HUES48 (cell line): ENCODE measurements around the gene SETD4.

Source experiments
- H3K27ac ChIP-seq: one replicate; pipeline ENCODE4 v1.7.0; 2013; ENCODE audit warnings: low read depth, low read length, inconsistent platforms
- H3K27me3 ChIP-seq: 2 replicates; pipeline ENCODE4 v1.6.1; 2013; ENCODE audit warnings: mild to moderate bottlenecking, low read length; ENCODE audit not compliant: control insufficient read depth, insufficient read depth
- H3K36me3 ChIP-seq: 2 replicates; pipeline ENCODE4 v1.6.1; 2013; ENCODE audit warnings: low read length; ENCODE audit not compliant: control insufficient read depth, insufficient read depth
- H3K4me1 ChIP-seq: 2 replicates; pipeline ENCODE4 v1.6.1; 2013; ENCODE audit warnings: mild to moderate bottlenecking, low read length; ENCODE audit not compliant: control insufficient read depth, insufficient read depth
- H3K4me3 ChIP-seq: 2 replicates; pipeline ENCODE4 v1.5.1; 2013; ENCODE audit warnings: mild to moderate bottlenecking, low read depth, low read length
- H3K9ac ChIP-seq: 2 replicates; pipeline ENCODE4 v1.6.1; 2013; ENCODE audit warnings: mild to moderate bottlenecking, low read depth, low read length, moderate library complexity
- H3K9me3 ChIP-seq: 2 replicates; pipeline ENCODE4 v1.6.1; 2013; ENCODE audit warnings: low read length; ENCODE audit not compliant: control insufficient read depth, insufficient read depth

The SETD4 gene

DNA sequence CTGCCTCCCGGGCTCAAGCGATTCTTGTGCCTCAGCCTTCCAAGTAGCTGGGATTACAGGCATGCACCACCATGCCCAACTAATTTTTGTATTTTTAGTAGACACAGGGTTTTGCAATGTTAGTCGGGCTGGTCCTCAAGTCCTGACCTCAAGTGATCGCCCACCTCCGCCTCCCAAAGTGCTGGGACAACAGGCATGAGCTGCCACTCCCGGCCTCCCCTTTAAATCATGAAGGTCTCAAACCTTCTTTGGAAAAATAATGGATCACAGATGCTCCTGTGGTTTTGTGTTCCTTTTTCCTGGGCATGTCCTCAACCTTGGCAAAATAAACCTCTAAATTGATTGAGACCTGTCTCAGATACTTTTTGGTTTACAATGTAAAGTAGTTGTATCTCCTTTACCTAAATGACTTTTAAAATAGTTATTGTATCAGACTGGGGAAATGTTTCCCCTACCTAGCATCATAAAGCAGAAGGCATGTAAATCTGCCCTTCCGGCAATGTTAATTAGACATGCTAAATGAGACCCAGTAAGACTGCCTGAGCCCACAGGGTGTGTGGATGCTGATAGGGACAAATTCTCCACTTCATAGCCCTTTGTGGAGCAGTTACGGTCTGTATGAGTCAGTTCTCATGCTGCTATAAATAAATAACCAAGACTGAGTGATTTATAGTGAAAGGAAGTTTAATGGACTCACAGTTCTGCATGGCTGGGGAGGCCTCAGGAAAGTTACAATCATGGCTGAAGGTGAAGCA, 37.3 kb upstream of the SETD4 start:
- peak overlapping the region; percentile 45; the same call in 1 of the 2 replicates for H3K9ac ChIP-seq
- H3K4me3 ChIP-seq, result no peak overlapping the region
- H3K27ac ChIP-seq, result peak overlapping the region; percentile 93

GRCh38 chr21:36096398-36097290, 36.3 kb upstream of the SETD4 start:
- H3K27me3 ChIP-seq, result no peaks in the 10 kb centered on the region
- peaks cover 16% of the 10 kb centered on the region for H3K9me3 ChIP-seq
- H3K4me1 ChIP-seq, result peaks cover 50% of the 10 kb centered on the region
- peak overlapping the region; percentile 45; the same call in 1 of the 2 replicates for H3K9ac ChIP-seq
- H3K4me3 ChIP-seq, result no peak overlapping the region
- no peaks in the 10 kb centered on the region for H3K36me3 ChIP-seq
- H3K27ac ChIP-seq, result peak overlapping the region; percentile 93

More for the DNA sequence above, 37.3 kb upstream of the SETD4 start:
- Histone ChIP-seq H3K27me3 (no peaks in the 10 kb centered on the region), H3K4me1 (peaks cover 46% of the 10 kb centered on the region), H3K36me3 (no peaks in the 10 kb centered on the region), H3K9me3 (peaks cover 16% of the 10 kb centered on the region)

DNA sequence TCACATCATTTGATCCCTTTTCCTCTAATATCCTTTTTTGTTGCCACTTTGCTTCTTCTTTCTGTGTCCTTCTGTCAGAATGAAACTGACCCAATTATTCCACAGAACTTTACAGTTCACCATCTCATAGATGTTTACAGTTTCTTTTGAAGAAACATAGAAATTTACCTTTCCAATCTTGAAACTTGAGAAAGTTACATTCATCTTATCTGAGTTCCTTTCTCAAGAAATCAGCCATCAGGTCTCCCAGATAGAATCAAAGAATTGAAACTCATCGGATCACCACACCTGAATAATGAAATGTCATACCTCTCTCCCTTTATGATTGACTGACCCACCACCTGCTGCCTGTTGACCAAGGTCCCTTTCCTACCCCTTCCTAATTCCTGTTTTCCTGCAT, 33.2 kb upstream of the SETD4 start:
- no peak overlapping the region for H3K27ac ChIP-seq
- H3K4me3 ChIP-seq, result 0 out of 2 replicates have a peak overlapping the region, but pooled peaks have one; percentile 8
- peaks cover 31% of the 10 kb centered on the region for H3K4me1 ChIP-seq
- H3K9me3 ChIP-seq, result peaks cover 16% of the 10 kb centered on the region
- no peak overlapping the region for H3K9ac ChIP-seq
- H3K27me3 ChIP-seq, result no peaks in the 10 kb centered on the region
- no peaks in the 10 kb centered on the region for H3K36me3 ChIP-seq

DNA sequence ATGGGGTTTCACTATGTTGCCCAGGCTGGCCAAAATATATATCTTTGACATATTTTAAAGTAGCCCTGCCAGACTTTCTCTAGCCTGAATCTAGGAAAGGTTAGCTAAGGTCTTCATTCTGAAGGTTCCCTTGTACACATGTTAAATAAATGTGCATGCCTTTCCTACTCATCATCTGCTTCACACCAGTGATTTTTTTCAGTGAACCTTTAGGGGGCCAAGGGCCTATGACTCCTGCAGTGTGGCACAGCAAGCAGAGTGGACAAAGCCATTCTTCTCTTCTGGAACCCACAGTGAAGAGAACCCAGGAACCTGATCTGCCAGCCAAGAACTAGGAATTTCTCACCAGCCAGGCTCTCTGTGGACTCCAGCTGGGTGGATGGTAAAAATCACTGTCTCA, 32.4 kb upstream of the SETD4 start:
- Histone ChIP-seq H3K4me3 (0 out of 2 replicates have a peak overlapping the region, but pooled peaks have one; percentile 8), H3K27me3 (no peaks in the 10 kb centered on the region), H3K9ac (no peak overlapping the region), H3K27ac (no peak overlapping the region), H3K4me1 (peaks cover 23% of the 10 kb centered on the region), H3K36me3 (no peaks in the 10 kb centered on the region), H3K9me3 (peaks cover 16% of the 10 kb centered on the region)

DNA sequence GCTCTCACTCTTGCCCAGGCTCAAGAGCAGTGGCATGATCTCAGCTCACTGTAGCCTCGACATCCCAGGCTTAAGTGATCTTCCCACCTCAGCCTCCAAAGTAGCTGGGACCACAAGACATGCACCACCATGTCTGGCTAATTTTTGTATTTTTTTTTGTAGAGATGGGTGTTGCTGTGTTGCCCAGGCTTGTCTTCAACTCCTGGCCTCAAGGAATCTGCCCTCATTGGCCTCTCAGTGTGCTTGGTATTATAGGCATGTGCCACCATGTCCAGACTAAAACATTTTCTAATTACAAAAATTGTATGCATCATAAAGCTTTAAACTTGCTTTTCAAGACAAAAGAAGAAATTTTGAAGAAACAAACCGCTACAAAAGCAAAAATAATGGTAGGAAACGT, 29.6 kb upstream of the SETD4 start:
- Histone ChIP-seq H3K27ac (no peak overlapping the region), H3K4me1 (peaks cover 9% of the 10 kb centered on the region), H3K4me3 (no peak overlapping the region), H3K36me3 (no peaks in the 10 kb centered on the region), H3K9ac (no peak overlapping the region), H3K27me3 (no peaks in the 10 kb centered on the region), H3K9me3 (peaks cover 16% of the 10 kb centered on the region)

DNA sequence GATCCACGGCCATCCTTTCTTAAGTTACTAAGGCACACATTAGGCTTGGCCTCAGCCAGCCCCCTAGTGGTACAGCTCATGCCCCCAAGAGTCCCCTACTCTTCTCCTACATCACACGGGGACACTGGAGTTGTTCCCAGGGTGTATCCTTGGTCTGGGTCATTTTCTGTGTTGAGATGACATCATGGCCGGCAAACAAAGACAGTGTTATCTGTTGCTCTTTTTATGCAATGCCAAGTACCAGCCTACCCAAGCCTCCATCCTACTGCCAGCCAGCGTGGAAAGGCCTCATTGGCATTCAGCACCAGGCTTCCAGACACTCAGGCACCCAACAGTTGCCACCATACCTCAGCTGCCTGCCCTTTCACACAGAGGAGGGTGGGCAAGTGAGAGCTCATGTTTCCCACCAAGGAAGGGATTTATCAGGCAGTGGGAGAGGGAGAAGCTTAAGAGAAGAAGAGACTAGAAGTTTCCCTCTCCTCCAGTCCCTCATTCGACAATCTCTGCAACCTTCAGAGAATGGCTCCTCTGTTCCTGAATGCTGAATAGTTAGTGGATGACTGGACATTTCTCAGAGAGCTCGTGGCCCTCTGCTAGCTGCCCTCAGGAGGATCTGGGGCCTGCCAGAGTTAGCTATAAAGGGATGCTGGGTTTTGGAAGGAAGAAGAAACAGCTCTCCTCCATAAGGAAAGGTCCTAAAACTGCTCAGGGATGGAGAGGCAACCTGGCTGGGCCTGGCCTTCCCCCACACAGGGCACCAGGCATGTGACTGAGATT, 27.2 kb upstream of the SETD4 start:
- Histone ChIP-seq H3K27me3 (no peaks in the 10 kb centered on the region), H3K36me3 (no peaks in the 10 kb centered on the region), H3K9me3 (no peaks in the 10 kb centered on the region), H3K4me3 (no peak overlapping the region), H3K27ac (no peak overlapping the region), H3K4me1 (peaks cover 9% of the 10 kb centered on the region), H3K9ac (no peak overlapping the region)

DNA sequence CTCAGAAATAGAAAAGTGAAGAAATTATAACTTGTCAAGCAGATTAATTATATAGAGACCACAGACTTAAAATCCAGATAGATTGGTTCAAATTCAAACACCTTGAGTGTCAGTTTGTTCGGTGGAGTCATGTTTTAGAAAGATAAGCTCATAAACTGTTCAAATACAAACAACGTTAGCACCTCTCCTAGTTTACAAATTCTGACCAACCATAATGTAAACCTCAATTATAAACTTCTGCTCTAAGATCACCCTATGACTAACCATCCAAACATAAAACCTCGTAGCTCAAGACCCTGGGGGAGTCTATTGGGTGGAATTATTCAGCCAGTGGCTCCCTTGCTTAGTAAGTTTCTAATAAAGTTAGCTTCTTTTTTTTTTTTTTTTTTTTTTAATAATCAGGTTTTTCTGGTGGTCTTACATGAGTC, 21.9 kb upstream of the SETD4 start:
- Histone ChIP-seq H3K4me3 (no peak overlapping the region), H3K27ac (no peak overlapping the region), H3K36me3 (no peaks in the 10 kb centered on the region), H3K9ac (no peak overlapping the region), H3K9me3 (no peaks in the 10 kb centered on the region), H3K4me1 (no peaks in the 10 kb centered on the region), H3K27me3 (no peaks in the 10 kb centered on the region)

DNA sequence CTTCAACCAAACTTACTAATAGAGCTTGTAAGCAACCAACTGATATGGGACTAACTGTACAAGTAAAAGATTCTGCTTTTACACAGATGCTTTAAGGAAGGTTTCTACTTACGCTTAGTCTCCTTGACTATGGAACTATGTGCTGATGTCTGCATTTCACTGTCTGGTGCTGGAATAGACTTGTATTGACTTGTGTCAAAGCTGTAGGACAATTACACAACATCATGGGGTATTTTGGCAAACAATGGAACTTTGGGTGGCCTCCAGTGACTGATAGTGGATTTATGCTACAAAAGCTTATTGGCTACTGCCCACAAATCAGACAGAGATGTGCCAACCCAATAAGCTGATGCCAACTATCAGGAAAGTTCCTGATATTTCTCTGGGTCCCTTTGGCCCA, 20.1 kb upstream of the SETD4 start:
- Histone ChIP-seq H3K9ac (no peak overlapping the region), H3K4me3 (no peak overlapping the region), H3K9me3 (no peaks in the 10 kb centered on the region), H3K27me3 (no peaks in the 10 kb centered on the region), H3K27ac (no peak overlapping the region), H3K4me1 (peaks cover 2% of the 10 kb centered on the region; the same call in 1 of the 2 replicates), H3K36me3 (no peaks in the 10 kb centered on the region)

- H3K36me3 ChIP-seq, result no peaks in the 10 kb centered on the region
- no peak overlapping the region for H3K9ac ChIP-seq
- no peak overlapping the region for H3K4me3 ChIP-seq
- H3K4me1 ChIP-seq, result peaks cover 10% of the 10 kb centered on the region; the same call in 1 of the 2 replicates
- H3K9me3 ChIP-seq, result no peaks in the 10 kb centered on the region
- no peak overlapping the region for H3K27ac ChIP-seq
- H3K27me3 ChIP-seq, result no peaks in the 10 kb centered on the region
Measured at GRCh38 chr21:36079671-36080070, 19.3 kb upstream of the SETD4 start.

GRCh38 chr21:36079010-36079649, 18.8 kb upstream of the SETD4 start:
- no peaks in the 10 kb centered on the region for H3K27me3 ChIP-seq
- no peaks in the 10 kb centered on the region for H3K9me3 ChIP-seq
- no peaks in the 10 kb centered on the region for H3K36me3 ChIP-seq
- H3K27ac ChIP-seq, result no peak overlapping the region
- no peak overlapping the region for H3K4me3 ChIP-seq
- H3K9ac ChIP-seq, result no peak overlapping the region
- peaks cover 12% of the 10 kb centered on the region; the same call in 1 of the 2 replicates for H3K4me1 ChIP-seq
